CD4-positive, alpha-beta T cell treated with Interleukin-2 at 100 ng/mL for 4 hours (primary cell): ENCODE data around the gene ABCG8.

Experiments used
- DNase-seq: peaks from one replicate; pipeline ENCODE4 v3.0.0-alpha.2; 2020; ENCODE audit warnings: low spot score

Gene ABCG8

GRCh38 chr2:43838560-43839267, at the start of gene ABCG8, which contains the start of gene ABCG5:
Gene ABCG8 (plus strand): TSS chr2:43838971. CDS start chr2:43839054, 83 bp downstream.
Gene ABCG5 (minus strand): TSS chr2:43838839. CDS start chr2:43838679, 160 bp downstream.
- DNase-seq = no peak

DNA sequence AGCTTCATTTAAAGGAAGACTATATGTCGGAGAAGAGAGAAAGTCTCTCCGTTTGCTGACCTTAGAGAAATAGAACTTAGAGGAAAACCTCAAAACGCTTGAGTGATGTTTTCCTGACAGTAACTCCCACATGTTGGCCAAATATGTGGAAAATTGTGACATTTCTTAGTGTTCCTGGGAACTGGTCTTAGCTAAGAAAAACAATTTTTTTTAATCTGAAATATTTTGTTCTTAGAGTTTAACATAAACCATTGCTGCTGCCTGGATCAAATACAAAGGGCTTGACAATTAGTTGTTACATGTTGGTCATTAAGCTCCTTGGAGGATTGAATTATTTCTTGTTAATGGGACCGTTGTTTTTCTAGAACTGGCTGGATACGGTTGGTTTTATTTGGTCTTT, 48.6 kb upstream of the ABCG8 start:
- no peak for DNase-seq

DNA sequence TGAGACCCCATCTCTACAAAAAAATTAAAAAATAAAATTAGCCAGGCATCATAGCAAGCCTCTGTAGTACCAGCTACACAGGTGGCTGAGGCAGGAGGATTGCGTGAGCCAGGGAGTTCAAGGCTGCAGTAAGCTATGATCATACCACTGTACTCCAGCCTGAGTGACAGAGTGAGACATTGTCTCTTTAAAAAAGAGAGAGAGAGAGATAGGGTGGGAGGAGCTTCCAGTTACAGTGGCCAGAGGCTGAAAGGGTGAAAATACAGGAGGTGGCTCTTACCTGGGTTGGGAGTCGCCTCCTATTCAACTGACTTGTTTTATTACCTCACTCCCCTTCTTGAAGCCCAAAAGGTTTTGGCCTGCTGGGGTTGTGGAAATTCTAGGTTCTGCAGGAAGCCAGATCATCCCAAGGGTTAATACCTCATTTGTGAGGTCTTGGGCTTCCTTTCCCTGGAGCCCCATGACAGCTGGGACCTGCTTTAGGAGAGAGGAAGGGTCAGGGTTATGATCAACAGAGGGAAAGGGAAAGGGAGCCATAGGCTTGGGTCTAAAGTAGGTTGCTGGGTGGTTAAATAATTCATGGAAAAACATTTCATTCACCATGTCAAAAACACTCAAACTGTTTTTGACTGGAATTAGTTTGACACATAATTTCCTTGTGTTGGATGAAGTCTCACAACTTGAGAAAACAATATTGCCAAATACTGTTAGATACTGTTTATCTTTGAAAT, 47.6 kb upstream of the ABCG8 start:
- no peak for DNase-seq

DNA sequence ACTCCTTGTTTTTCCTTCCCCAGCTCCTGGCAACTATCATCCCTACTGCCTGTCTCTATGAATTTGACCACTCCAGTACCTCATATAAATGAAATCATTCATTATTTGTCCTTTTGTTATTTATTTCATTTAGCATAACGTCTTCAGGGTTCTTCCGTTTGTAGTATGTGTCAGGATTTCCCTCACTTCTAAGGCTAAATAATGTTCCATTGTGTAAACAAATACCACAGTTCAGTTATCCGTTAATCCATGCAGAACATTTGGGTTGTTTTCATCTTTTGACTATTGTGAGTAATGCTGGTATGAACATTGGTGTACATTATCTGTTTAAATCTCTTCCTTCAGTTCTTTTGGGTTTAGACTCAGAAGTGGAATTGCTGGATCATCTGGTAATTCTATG, 46.1 kb upstream of the ABCG8 start:
- no peak for DNase-seq

DNA sequence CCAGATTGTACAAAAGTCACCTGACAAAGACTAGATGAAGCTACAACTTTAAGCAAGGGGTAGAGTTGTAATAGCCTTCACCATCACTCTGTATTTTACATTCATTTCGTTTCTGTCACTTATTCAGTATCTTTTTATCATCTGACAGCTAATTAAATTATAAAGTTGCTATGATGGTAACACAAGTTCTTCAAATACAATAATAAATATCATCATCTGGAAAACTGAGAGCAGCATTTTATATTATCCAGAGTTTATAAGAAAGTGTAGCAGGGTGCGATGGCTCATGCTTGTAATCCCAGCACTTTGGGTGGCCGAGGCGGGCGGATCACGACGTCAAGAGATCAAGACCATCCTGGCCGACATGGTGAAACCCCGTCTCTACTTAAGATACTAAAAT, 43.8 kb upstream of the ABCG8 start:
- no peak for DNase-seq

GRCh38 chr2:43796206-43796605, 42.6 kb upstream of the ABCG8 start:
- DNase-seq = no peak

DNA sequence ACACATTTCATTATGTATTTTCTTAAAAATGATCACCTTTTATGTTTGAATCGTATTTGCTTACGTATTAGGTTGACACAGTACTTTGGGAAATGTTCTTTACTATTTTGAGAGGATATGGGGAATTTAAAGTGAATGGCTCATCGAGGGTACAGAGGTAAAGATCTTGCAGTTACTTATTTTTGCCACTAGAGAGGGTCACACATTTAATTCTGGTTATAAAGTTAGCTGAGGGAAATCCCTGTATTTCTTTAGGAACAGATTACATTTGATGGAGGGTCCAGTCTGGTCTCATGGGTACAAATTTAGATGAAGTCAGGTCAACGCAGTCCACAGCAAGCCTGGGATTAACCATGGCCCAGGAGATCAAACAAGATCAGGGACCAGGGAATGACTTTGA, 40.5 kb upstream of the ABCG8 start:
- no peak for DNase-seq

- DNase-seq = no peak
Measured at GRCh38 chr2:43800894-43801293, 37.9 kb upstream of the ABCG8 start.

- no peak for DNase-seq
Measured at GRCh38 chr2:43802135-43802534, 36.6 kb upstream of the ABCG8 start.

- no peak for DNase-seq
Measured at GRCh38 chr2:43803113-43803512, 35.7 kb upstream of the ABCG8 start.

GRCh38 chr2:43806719-43807031, 32.1 kb upstream of the ABCG8 start:
- DNase-seq = no peak

DNA sequence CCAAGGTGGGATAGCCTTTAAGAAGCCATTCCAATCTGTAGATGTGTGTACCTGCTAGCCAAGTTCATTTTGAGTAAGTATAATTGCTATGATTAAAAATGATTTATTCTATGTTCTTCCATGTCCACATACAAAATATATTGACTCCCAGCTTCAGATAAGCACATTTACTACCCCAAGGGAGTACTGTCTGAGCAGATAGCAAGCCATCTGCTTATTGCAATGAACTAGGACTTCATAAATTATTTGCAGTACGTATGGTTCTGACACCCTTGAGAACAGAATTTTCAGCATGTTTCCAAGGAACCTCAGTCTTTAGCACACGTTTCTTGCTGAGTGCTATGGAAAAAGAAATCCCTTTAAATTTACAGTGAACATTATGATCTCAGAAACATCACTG, 28.3 kb upstream of the ABCG8 start:
- no peak for DNase-seq

GRCh38 chr2:43810888-43811287, 27.9 kb upstream of the ABCG8 start:
- DNase-seq = no peak

DNA sequence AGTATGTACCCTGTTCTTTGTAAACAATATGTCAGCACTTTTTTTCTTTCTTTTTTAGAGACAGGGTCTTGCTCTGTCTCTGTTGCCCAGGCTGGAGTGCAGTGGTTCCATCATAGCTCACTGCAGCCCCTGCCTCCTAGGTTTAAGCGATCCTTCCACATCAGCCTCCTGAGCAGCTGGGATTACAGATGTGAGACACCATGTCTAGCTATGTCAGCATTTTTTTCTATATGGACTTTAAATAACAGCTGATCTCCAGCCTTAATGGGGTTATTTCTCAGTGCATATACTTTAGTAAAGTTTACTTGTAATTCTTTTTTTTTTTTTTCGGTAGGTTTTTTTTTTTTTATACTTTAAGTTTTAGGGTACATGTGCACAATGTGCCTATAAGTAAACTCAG, 26.8 kb upstream of the ABCG8 start:
- no peak for DNase-seq

GRCh38 chr2:43812947-43813346, 25.8 kb upstream of the ABCG8 start:
- DNase-seq = no peak

DNA sequence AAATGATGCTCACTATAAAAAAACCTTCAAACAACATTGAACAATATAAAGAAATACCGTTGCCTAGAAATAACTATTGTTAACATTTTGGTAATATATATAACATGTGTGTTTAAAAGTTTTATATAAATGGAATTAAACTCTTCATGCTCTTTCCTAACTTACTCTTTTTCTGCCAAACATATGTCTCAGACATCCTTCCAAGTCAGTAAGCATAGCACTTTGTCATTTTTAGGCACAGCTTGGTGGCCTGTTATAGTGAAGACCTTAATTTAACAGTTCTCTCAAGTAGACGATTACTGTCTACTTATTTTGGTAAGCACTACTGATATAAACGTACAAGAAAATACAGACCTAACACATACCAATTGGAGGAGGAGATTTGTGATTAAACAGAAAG, 24.1 kb upstream of the ABCG8 start:
- no peak for DNase-seq

DNA sequence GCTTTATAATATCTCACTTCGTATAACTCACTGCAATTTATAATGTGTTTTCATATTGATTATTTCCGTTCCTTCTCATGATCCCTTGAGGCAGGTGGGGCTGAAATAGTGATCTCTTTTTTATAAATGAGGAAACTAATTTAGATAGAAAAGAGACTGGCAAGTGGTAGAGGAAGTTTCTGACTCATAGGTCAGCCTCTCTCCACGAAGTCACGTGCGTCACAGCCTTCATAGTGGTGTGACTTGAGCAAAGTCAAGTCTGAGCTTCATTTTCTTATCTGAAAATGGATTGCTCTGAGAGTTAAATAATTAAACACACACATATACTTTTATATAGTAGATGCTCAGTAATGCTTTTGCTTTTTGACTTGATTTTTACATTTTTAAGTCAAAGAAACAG, 20.0 kb upstream of the ABCG8 start:
- DNase-seq = no peak

DNA sequence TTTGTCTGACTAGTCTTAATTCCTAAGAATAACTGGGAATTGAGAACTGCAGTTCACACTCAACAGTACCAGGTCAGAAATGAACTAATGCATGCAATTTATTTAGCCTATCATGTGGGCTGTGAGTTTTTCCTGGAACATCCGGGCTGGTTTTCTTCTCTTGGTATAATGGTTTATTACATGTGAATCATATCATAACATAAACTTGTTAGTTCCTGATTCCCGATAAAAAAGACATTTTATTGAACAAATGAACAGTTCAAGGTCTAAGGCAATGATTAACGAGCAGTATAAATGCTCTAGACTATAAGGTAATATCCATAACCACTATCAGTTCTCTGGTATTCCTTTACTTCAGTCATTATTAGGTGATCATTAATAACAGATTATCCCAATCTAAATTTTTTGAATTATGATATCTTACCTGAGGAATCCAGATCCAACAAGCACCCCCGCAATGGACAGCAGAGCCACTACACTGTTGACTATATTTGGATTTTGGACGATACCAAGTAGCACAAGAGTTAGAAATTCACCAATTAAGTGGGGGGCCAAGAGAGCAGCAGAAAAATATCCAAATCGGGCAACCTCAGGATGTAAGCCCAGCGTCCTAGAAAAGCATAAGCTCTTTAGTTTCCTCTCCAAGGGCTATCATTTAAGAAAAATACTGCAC, 19.1 kb upstream of the ABCG8 start:
- no peak for DNase-seq

DNA sequence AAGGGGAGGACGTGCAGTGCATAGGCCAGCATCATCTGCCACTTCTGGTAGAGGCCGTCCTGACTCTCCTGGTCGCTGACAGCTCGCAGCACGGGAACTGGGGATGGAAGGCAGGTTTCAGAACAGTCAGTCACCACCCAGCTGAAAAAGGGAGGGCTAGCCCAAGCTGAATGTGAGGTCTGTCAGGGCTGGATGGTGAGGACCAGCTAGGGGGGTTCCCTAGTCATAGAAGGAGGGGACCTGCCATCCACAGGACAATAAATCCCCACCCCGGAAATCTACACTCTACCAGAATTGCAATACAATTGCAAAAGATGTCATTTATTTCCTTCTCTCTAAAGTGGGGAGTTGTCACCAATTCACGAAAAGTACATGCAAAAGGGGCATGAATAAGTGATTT, 15.9 kb upstream of the ABCG8 start:
- DNase-seq = no peak

DNA sequence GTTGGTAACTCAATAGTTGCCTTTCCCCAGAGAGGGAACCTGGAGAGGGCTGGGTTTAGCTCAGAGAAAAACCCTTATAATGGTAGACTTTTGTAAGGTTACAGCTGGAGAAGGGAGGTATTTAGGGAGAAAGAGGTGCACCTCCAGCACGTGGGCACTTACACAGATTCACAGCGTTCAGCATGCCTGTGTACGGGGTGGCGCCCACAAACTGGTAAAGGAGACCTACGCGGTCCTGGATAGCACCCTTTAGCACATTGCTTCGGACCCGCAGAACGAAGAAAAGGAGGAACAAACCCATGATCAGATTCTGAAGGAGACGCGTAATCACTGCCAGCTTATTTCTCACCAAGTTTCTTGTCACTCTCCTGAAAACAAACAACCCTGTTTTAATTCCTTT, 15.0 kb upstream of the ABCG8 start:
- no peak for DNase-seq

DNA sequence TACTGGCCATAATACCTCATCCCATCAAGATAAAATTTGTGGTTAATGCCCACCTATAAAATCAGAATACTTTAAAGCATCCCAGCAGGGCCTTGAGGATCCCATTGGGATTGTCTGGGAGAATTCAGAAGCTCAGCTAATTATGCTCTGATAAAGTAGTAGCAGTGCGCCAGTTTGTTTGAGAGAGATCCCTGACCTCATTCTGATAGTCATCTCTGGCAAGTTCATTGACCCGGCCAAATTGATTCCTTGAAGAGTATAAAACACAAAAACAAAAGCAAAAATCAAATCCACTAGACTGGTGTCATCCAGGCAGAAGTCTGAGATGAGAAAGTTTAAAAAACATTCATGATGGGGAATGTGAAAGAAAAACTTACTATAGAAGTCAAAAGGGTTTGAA, 14.3 kb upstream of the ABCG8 start:
- no peak for DNase-seq

DNA sequence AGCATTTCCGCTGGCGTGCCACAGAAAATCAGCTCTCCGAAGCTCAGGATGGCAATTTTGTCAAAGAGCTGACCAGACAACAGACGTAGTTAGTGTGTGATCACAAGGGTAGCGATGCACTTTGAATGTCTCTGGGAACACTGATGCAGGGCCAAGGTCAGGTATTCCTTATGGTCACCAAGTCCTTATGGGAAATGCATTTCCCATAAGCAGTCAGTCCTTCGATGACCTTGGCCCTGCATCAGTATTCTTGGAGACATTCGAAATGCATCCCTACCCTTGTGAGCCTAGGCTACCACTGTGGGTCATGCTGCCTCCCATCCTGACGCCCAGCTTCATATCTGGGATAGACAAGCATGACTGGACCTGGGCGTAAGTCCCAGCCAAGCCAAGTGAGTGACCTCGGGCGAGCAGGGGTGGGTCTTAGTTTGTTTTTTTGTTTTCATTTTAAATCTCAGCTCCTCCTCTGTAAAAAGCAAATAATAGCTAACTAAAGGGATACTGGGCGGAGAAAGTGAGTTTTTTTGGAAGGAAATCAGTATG, 13.7 kb upstream of the ABCG8 start:
- DNase-seq = no peak

DNA sequence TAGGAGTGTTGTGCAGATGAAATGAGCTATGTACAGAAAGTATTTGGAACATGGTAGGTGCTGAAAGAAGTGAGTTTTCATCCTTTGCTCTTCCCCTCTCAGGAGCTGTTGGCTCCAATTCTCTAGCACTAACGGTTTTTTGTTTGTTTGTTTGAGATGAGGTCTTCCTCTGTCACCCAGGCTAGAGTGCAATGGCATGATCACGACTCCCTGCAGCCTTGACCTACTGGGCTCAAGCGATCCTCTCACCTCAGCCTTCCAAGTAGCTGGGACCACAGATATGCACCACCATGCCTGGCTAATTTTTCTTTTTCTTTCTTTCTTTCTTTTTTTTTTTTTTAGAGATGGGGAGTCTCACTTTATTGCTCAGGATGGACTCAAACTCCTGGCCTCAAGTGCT, 12.9 kb upstream of the ABCG8 start:
- no peak for DNase-seq
